ENCODE results near the gene ALK.

Gene ALK

DNA sequence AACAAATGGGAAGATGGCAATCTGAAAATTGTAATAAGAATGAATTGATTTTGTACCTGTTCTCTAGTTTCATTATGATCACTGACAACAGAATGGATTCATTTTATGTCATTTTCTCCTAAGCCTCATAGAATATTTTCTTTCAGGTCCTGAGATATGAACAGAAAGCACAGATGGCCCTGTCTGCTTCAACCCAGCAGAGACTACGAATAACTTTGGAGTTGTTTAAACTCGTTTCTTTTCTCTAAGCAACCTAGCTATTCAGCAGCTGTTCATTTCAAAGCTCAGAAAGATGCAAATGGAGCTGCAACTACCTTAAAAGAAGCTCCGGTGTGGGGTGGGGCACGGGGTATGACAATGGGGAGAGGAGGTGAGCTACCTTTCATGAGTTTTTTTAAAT lies 124.9 kb downstream of the ALK start:
- no peak for DNase-seq (ENCODE audit: low read depth, low spot score)

DNA sequence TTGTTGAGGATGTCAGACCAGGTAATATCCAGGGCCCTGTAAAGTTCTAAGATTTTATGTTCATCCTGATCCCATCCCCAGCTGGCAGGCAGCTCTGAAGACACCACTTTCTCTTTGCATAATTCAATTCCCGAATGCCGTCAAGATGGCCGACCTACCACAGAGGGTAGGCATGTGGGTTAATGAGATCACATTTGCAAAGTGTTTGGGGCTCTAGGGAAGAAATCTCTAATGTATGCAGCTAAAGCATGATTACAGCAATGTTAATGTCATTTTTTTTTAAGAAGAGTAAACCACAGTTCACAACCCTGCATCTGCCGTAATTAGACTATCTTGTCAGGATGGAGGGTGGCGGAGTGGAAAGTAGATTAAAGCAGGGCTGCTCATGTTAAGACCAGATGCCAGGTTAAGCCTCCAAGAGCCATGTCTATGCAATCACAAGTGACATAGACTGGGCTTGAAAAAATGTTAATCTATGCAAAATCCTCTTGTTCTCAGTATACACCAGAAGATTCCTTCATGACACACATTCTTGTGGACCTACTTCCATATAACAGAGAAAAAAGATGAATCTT lies 131.4 kb downstream of the ALK start:
- DNase-seq (ENCODE audit: low read depth, low spot score): no peak

DNA sequence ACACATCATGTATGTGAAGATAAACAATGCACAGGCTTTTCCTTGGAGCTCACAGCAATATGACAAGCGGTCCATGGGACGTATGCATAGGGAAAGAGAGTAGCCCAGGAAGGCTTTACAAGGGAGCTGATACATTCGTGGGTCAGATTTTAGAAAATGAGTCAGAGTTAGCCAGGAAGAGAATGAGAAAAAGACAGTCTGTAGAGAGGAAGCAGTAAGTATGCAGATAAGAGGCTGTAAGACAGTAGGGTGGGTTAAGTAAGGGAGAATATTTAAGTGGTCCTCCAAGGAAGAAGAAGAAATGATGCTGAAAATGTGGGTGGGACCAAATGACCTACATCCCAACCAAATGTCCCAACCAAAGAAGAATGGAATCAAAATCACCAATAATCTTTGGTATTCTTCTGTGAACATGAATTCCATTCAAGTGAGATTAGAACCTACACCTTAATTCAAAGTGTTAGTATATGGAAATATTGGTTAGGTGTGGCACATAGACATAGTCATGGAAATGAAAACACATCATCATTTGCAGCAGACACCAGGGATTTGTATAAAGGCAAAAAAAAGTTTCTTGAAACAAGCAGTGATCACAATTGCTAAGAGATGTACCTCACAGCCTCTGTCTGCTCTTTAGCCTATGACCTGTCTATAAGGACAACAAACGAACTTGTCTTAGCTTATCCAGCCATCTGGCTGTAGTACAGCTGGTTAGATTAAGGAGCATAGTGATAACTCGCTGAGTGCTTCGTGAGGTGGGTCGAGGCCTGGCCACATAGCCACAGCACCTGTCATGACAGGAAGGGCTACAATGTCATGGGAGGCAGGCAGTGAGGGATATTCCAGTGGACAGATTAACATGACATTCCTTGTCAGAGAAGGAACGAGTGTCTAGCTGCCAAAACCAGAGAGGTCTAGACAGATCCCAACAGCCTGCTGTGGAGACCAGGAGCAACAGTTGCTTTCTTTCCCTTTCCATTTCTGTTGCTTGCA lies 133.6 kb downstream of the ALK start:
- DNase-seq (ENCODE audit: low read depth, low spot score): no peak

DNA sequence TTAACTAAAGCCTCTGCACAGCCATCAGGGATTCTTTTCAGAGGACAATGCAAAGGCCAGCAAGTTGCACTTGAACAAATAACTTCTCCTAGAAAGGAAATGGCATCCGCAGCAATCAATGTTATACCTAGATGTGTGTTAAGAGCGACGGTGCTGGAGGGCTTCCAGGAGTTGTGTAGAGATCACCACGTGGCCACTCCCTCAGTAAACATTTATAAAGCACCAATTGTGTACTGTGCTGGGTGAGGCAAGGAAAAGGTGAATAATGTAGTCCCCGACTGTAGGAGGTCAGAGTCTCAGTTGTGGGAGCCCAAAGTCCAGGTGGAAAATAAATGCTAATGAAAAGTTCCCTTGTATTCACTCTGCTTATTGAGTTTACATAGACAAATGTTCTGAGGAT lies 135.0 kb downstream of the ALK start:
- DNase-seq (ENCODE audit: low read depth, low spot score): no peak

DNA sequence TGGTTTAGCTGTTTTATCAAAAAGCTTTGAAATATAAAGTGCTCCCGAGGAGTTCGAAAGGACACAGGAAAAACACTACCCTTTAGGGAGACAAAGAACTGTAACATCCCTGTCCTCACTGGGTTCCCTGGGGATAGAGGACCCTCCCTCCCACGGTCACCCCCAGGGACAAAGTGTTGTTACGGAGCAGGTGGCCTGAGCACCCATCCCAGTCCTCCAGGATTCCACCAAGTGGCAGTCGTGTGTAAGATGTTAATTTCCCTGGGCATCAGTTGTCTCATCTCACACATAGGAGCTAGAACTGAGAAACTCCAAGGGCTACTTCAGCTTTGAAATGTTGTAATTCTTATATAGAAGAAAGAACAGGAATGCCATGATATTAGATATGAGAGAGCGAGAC lies 137.7 kb downstream of the ALK start:
- no peak for DNase-seq (ENCODE audit: low read depth, low spot score)

DNA sequence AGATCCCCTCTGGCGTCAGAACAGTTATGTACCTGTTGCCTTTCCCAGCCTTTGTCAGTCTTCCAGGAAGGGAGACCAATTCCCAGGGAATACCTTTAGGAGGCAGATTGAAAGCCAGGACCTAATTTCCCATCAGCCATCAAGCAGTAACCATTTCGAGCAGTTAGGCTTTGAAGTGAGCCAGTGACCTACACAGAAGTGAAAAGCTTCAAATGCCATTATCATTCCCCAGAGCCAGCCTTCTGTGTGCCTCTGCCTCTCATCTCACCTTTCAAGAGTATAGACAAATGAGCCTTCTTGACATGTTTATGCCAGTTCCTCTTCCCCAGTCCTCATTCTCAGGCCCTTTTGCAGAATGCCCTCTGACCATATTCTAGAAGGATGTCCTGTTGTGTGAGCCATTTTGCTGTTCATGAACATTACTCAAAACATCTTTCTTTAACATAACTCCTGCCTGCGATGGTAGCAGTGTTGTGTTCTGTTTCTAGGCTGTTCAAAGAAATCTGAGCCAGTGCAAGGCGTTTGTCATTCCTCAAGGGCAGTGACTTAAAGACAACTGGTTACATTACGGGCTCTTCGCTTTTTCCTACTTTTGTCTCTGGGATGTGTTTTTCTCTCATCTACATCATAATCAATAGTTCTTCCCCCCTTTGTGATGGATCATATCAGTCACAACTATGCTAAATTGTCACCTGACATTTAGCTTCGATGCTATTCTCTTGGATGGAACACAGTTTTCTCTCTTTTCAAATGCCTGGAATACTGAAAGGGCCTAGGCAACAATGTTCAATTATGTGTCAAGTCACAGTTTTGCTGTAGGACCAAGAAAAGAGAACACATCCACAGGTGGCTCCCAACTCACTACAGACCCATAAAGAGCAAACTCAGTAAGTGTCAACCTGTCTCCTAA lies 138.6 kb downstream of the ALK start:
- no peak for DNase-seq (ENCODE audit: low read depth, low spot score)

DNA sequence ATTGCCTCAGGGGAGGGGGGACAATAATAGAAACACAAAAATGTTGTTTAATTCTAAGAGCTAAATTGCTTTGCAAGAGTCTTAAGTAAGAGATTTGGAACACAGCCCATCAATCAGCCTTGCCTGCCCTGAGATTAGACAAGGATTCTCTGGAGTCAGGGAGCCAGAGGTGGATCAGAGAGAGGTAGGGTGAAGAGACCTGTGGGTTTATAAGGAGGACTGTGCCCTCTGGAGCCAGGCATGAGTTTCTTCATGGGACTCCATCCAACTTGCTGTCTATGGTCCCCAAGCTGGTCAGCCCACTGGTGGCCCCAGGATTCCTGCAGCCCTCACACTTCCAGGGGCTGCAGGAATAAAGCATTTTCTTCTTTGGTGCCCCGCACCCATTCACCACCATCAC lies 139.3 kb downstream of the ALK start:
- no peak for DNase-seq (ENCODE audit: low read depth, low spot score)

DNA sequence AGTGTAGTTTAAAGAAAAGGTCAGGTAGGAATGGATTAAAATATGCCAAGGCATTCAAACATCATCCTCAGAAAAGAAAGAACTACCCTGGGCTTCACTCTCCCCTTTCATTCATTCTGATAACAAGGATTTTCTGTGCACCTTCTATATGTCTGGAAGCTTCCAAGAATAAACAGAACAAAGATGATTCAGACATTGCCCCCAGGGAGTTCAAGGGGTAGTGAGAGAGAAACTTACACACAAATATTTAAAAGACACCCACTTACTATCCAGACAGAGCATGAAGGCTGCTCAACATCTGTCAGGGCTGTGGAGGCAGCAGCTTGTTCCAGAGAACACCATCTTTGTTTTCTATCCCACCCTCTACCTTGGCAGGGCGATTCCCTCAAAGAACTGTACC lies 140.5 kb downstream of the ALK start:
- no peak for DNase-seq (ENCODE audit: low read depth, low spot score)

DNA sequence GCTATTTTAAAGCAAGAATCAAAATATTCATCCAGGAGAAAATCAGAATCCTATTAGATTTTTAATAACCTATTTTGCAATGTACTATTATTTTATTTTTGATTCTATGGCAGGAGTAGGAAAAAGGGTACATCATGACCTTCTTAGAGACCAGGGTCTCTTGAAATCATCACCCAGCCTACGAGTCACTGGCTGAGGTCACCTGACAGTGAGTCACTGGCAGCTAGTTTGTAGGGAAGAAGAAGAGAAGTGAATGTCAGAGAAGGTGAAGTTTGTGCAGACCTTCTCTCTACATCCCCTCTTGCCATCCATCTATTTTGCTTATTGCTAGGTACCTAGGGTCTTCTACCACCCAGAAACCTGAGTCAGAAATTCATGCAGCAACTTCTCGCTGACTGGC lies 144.2 kb downstream of the ALK start:
- no peak for DNase-seq (ENCODE audit: low read depth, low spot score)

DNA sequence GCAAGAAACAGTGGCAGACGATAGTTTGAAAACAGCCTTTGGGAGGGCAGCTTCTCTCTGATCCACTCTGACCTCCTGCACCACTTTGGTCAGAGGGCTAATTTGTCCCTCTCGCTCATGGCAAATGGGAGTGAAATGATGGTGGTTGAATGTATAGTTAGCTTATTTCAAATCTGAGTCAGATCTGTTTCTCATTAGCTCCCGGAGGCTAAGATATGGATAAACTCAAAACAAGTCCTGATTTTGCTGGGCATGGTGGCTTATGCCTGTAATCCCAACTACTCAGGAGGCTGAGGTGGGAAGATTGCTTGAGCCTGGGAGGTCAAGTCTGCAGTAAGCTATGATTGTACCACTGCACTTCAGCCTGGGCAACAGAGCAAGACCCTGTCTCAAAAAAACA lies 145.0 kb downstream of the ALK start:
- DNase-seq (ENCODE audit: low read depth, low spot score): no peak

DNA sequence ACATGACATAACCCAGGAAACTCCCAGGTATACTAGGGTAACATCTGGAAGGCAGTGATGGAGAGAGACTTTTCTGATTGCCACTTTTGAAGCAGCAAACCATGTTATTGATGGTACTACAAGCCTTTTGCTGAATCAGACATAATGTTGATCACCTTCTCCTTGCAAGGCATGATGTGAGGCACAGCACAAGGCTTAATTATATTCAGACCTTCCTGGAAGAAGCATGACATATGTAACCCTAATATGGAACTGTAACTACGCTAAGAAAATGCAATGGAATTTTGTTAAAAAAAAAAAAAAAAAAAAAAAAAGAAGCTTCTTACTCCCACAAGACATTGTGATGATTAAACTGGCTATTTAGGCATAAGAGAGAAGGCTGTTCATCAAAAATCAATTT lies 145.4 kb downstream of the ALK start:
- no peak for DNase-seq (ENCODE audit: low read depth, low spot score)

DNA sequence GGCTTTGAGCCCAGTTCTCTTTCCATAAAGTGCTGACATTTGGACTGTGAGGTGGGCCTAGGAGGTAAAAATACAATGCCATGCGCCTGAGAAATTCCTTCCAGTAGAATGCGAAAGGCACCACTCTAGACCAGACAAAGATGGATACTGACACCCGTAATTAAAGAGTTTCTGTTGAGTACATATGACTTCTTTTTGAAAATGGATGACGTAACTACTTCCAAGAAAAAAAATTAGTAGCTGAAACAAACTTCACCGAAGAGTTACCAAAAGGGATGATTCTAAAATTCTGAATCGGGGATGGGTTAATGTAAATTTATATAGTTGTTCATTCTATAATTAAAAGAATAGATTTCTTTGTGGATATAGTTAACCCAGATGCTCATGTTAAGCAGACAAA lies 146.8 kb downstream of the ALK start:
- DNase-seq (ENCODE audit: low read depth, low spot score): no peak

DNA sequence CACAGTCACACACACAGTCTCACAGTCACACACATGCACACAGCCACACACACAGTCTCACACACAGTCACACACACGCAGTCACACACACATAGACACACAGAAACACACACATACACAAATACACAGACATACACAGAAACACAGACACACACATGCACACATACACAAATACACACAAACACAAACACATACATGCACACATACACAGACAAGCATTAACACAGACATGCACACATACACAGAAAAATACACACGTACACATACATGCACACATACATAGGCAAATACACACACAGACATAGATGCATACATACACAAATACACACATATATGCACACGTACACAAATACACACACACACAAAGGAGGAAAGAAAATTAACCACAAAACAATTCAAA lies 150.5 kb downstream of the ALK start:
- DNase-seq (ENCODE audit: low read depth, low spot score): no peak

DNA sequence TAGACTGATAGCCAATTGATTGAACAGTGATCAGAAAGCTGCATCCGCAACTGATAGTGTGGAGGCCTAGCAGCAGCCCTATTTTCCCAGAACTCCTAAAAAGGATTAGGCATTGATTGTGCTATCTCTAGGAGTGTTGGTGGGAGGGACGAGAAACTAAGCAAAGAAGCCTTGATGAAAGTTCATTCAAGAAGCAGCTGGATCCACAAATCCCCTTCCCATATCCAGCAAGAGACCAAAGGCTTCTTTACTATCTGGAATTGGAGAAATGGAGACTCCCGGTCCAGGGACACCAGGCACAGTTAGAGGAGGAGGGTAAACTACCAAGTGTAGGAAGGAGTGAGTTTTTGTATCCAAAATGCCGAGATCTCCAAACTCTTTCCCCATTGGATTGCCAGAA lies 151.5 kb downstream of the ALK start:
- DNase-seq (ENCODE audit: low read depth, low spot score): no peak

DNA sequence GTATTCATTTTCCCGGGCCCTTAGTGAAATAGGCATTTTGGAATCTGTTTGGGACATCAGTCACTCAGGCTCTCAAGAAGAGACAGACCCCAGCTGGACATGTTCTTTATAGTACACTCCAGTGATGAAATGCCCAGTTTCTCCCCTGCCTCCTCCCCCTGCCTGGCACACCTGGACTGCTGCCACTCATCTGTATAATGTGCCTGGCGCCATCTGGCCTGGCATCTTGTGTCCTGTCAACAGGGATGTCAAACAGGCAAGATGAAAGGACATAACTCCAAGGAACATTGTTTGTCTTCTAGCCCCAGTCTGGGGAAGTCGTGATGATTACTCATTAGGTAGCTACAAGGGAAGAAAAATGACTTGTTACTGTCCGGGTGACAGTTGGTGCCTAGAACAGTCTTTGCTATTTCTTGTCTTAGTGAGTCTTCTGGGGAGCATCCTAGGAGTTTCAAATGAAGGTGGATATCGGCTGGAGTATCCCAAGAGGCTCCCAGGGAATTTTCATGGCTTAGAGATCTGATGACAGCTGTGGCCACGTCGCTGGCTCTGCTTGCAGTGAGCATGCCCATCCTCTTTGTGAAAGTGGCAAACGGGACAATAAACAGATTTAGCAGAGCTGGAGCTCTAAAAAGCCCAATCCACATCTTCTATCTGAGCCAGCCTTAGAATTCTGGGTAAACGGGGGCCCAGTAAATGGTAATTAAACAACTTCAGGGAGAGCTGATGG lies 153.6 kb downstream of the ALK start:
- no peak for DNase-seq (ENCODE audit: low read depth, low spot score)

DNA sequence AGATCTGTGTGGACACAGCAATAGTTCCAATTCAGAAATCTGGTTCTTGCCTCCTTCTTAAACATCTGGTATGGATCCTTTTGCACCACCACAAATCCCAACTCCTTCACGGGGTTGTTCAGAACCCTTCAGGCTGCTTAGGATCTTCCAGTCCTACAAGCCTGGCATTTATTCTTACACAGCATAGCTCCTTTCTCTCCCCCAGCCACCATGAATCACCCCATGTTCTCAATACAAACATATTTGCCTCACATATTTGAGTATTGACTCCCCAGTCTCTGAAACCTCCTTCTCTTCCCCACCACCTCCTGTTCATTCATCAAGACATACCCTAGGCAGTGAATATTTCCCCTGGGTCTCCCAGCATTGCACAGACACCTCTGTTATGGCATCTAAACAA lies 155.2 kb downstream of the ALK start:
- no peak for DNase-seq (ENCODE audit: low read depth, low spot score)

DNA sequence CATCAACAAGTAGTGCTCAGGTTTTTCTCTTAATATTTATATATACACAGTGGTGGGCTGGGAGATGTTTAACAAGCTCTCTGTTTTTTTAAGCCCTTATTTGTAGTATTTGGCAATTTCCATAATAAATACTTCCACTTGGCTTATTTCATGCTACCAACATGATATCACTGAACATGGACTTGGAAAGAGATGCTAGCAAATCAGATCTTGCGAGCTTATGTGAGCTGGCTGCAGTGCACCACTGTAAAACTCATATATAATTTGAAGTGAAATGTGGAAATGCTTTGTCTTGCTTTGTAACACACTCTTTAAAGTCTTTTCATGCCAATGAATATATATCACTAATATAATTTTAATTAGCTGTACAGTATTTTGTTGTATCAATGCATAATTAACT lies 155.7 kb downstream of the ALK start:
- DNase-seq (ENCODE audit: low read depth, low spot score): no peak

DNA sequence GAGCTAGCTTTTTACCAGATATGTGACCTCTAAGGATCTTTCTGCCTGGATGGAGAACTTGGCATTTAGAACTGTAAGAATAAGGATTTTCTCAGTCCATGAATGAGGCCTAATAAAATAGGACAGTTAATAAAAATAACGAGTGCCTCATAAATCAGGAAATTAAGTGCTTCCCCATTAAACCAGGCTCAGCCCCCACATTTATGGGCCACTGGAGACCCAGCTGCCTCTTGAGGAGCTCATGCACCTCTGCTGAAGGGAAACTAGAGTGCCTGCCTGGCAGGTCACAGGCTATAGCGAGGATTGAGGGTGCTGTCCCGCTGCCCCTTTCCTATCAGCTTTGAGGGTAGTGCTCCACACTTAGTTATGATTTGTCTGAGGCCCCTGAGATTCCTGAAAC lies 158.0 kb downstream of the ALK start:
- no peak for DNase-seq (ENCODE audit: low read depth, low spot score)

DNA sequence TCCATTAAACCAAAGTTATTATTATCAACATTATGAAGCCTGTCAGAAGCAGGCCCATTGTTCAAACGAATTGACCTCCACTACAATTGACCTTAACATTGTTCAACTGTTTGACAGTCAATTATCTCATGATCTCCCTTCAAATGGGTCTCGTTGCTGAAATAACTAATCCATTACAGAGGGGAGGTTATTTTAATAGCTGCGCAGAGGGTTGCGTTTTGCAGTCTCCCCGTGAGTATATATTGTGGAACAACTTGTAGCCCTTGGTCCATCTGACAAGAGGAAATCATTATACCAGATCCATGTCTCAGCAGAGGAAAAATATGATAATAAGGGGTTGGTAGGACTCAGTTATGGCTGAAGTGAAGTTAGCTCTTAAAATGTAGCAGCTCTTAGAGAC lies 159.1 kb downstream of the ALK start:
- no peak for DNase-seq (ENCODE audit: low read depth, low spot score)

DNA sequence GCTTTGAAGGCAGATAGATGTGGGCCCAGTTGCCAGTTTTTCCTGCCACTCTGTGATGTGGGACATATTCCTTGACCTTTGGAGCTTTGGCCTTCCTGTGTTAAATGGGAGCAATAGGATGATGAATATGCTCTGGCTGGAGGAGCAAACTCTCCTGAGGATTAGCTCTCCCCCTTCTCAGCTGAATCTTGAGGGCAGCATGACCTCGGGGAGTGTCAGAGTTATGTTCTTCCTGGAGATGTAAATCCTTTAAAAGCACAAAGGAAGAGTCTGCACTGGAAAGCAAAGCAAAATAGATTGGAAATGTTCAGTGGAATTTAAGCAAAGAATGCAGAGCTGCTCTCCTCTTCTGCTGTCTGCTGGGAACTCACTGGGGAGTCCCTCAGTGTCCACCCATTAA lies 160.1 kb downstream of the ALK start:
- DNase-seq (ENCODE audit: low read depth, low spot score): no peak

DNA sequence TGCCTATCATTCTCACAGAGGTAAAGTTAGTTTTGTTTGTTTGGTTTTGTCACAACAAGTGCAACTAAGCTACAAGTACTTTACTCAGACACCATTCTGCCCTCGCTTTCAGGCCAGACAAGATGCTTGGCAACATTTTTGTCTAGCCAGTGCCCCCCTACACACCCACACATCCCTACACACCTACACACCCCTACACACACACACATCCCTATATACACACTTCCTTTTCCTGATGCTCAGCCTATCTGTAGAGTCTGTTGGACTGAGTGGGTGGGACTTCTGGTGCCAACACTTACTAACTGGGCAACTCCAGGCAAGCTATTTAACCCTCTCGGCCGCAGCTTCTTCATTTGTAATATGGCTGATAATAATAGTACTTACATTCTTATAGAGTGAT lies 161.4 kb downstream of the ALK start:
- no peak for DNase-seq (ENCODE audit: low read depth, low spot score)

DNA sequence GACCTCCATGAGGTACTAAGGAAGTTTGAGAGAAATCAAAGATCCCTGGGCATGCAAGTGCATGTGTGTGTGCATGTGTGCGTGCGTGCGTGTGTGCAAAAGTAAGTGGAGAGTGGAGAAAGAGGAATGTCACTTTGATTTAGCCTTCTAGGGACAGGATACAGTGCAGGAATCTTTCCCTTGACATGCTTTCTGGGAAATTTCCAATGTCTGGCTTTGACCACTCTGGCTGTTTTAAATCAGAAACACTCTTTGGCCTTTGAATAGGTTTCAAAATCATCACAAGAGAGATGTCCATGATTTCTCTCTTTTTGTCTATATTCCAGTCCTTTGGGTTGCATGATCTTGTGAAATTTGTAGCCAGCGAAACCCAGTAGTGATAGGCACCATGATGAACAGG lies 162.0 kb downstream of the ALK start:
- no peak for DNase-seq (ENCODE audit: low read depth, low spot score)

Data from activated naive CD8-positive, alpha-beta T cell treated with anti-CD3 and anti-CD28 coated beads, Interleukin-2, amount 50 U/mL, for 16 hours (primary cell).